Measurements from ENCODE around the gene KIF26B.

DNA sequence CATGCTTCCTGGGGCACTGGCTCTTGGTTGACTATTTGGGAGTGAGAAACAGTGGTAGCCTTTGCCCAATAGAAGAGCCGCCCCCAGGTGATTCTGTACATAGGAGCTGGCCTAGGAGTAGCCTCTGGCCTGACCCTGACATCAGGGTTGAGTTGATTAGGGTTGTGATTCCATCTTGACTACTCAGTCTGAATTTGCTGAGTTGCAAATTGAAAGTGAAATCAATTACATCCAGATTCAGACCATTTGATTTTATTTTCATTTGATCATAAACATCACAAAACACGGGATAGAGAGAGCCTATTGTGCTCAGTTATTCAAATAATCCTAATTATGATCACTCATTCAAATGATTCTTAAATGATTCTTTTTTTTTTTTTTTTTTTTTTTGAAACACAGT lies 253.2 kb downstream of the KIF26B start:
- TF ChIP-seq, protein P1, sequence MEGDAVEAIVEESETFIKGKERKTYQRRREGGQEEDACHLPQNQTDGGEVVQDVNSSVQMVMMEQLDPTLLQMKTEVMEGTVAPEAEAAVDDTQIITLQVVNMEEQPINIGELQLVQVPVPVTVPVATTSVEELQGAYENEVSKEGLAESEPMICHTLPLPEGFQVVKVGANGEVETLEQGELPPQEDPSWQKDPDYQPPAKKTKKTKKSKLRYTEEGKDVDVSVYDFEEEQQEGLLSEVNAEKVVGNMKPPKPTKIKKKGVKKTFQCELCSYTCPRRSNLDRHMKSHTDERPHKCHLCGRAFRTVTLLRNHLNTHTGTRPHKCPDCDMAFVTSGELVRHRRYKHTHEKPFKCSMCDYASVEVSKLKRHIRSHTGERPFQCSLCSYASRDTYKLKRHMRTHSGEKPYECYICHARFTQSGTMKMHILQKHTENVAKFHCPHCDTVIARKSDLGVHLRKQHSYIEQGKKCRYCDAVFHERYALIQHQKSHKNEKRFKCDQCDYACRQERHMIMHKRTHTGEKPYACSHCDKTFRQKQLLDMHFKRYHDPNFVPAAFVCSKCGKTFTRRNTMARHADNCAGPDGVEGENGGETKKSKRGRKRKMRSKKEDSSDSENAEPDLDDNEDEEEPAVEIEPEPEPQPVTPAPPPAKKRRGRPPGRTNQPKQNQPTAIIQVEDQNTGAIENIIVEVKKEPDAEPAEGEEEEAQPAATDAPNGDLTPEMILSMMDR (IDR thresholded peaks at IDR 0.05) = no peak
- TF ChIP-seq POLR2AphosphoS5 (IDR thresholded peaks at IDR 0.05) (no peak), POLR2A (IDR thresholded peaks at IDR 0.05) (no peak), EP300 (IDR thresholded peaks at IDR 0.05) (no peak)

Measured in stomach (tissue), 4 donors.